Left ventricle myocardium inferior (tissue), 1 donor: ENCODE results near the gene ZNF573. TPM values are rescaled to one million over a fixed set of nuclear protein-coding genes. Genes with fewer than 3 reads are reported as not detected.

Experiments used
- DNase-seq: peaks from one replicate; pipeline ENCODE4 v3.0.0-alpha.2; 2020
- H3K27ac ChIP-seq: fragments of 200-600 bp; replicated peaks from 2 replicates; pipeline ENCODE4 v1.8.0; 2021
- H3K27me3 ChIP-seq: fragments of 200-600 bp; 2 replicates; pipeline ENCODE4 v1.8.0; 2021; ENCODE audit warnings: low read depth
- H3K36me3 ChIP-seq: fragments of 200-600 bp; 2 replicates; pipeline ENCODE4 v1.8.0; 2021
- H3K4me1 ChIP-seq: fragments of 200-600 bp; 2 replicates; pipeline ENCODE4 v1.8.0; 2021
- H3K4me3 ChIP-seq: fragments of 200-600 bp; 2 replicates; pipeline ENCODE4 v1.8.0; 2021; ENCODE audit warnings: mild to moderate bottlenecking, moderate library complexity
- H3K9me3 ChIP-seq: fragments of 200-600 bp; replicated peaks from 2 replicates; pipeline ENCODE4 v1.8.0; 2021
- intact Hi-C: fragments of 100-400 bp; cut with micrococcal nuclease; formaldehyde crosslinking; loops from one replicate; pipeline ENCODE4 v1.11.0; 2022
- total RNA-seq: library from RNA; stranded (reverse); fragmentation: NEBNext Ultra II Directional; extraction: Animal tissue kit (Norgen Biotek cat#: 25700); gene quantifications from one replicate; pipeline ENCODE4 v1.2.1, GENCODE V29; 2021
- TF ChIP-seq, protein P1 (sequence below): fragments of 200-600 bp; IDR thresholded peaks from 2 replicates; pipeline ENCODE4 v1.8.0; 2021; ENCODE audit warnings: antibody characterized with exemption, mild to moderate bottlenecking, borderline replicate concordance
- donor health status: DM: no; HTN: yes; CAD: no; lungs with severe emphysema.

ZNF573 gene
- total RNA-seq, 1 donor from 2014 or later = 9.8 TPM

DNA sequence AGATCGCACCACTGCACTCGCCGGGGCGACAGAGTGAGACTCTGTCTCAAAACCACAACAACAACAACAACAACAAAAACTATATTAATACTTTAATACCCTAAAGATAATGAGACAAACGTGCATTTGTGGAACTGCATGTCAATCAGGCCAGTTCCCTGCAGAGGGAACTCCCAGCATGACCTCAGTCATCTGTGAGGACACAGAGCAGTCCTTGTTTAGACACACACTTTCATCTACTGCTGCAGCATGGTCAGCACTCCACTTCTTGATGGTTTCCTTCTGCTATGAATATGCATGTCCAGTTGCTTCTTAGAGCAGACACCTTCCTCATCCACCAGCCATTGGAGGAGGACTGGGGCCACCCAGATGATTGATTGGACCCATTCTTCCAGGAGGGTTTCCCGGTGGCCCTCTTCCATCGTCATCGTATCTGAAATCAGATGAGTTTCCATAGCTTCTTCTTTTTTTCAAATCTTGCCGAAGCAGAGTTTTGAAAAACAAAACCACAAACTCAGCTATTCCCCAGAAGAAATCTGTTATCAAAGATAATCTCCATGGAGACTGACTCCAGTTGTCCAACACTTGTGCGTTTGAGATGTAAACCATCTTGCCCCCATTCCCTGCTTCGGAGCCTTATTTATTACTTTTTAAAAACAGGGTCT is 86.3 kb downstream of the ZNF573 start:
- TF ChIP-seq, protein P1, sequence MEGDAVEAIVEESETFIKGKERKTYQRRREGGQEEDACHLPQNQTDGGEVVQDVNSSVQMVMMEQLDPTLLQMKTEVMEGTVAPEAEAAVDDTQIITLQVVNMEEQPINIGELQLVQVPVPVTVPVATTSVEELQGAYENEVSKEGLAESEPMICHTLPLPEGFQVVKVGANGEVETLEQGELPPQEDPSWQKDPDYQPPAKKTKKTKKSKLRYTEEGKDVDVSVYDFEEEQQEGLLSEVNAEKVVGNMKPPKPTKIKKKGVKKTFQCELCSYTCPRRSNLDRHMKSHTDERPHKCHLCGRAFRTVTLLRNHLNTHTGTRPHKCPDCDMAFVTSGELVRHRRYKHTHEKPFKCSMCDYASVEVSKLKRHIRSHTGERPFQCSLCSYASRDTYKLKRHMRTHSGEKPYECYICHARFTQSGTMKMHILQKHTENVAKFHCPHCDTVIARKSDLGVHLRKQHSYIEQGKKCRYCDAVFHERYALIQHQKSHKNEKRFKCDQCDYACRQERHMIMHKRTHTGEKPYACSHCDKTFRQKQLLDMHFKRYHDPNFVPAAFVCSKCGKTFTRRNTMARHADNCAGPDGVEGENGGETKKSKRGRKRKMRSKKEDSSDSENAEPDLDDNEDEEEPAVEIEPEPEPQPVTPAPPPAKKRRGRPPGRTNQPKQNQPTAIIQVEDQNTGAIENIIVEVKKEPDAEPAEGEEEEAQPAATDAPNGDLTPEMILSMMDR = no peak
- Histone ChIP-seq H3K27ac (no peak overlapping the region), H3K36me3 (peaks cover 23% of the 10 kb centered on the region), H3K4me1 (peaks cover 20% of the 10 kb centered on the region), H3K27me3 (no peaks in the 10 kb centered on the region), H3K9me3 (peaks cover 4% of the 10 kb centered on the region), H3K4me3 (peak overlapping the region; percentile 80)
- DNase-seq = no peak
- intact Hi-C loops = no loop called here

DNA sequence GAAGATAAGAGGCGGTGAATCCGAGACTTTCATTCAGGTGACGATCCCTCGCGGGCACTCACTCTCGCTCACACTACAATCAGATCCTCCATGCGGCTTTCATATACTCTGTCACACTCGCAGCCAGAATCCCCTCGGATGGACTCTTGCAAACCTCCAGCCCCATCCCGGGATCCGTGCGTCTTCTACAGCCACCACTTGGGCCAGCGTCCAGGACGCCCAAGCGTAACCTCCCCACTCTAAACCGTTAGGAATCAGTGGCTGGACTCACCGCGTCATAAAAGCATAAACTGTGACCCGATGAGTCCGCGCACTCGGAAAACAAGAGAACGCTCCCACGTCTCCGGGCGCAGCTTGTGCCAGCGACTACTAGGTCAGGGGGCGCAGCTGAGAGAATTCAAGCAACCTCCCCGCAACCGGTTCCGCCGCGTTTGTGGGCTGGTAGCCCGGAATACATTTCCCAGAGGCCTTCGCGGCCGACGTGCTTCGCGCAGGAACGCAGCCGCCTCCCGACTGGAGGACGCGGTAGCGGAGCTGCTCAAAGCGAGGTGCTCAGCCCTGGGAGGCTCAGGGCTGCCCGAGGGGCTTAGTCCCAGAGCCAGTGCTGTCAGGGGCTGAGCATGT is 87.4 kb downstream of the ZNF573 start:
- Histone ChIP-seq H3K27me3 (no peaks in the 10 kb centered on the region), H3K4me1 (peaks cover 20% of the 10 kb centered on the region), H3K4me3 (peak overlapping the region; percentile 80), H3K9me3 (no peaks in the 10 kb centered on the region), H3K27ac (peak overlapping the region; percentile 90), H3K36me3 (peaks cover 15% of the 10 kb centered on the region)
- intact Hi-C loops = no loop called here
- TF ChIP-seq, protein P1 = no peak
- DNase-seq = peak; percentile 88

Other genes with a start within 250 kb of the ZNF573 start
- 3.8 TPM for gene ZNF571, start 184.8 kb downstream of the ZNF573 start, total RNA-seq
- gene ZNF540, start 184.7 kb downstream of the ZNF573 start, total RNA-seq = 6.9 TPM
- 7.7 TPM for gene ZFP30, start 124.1 kb downstream of the ZNF573 start, total RNA-seq
- 6.6 TPM for gene ZNF607, start 59.8 kb downstream of the ZNF573 start, total RNA-seq
- not detected for gene WDR87, start 127.0 kb upstream of the ZNF573 start, total RNA-seq
- gene SIPA1L3, start 127.6 kb upstream of the ZNF573 start, total RNA-seq = 8.8 TPM